Effector memory CD4-positive, alpha-beta T cell (primary cell): Measurements from ENCODE around the gene MZF1.
A peak's percentile ranks its signal among the peaks of the same experiment; 100 is the strongest.
"Not testable (repeated sequence)": the region's sequence is repeated elsewhere in the genome, so short reads cannot be mapped to it uniquely, and the experiment has no call there.

Experiments
- DNase-seq, 3 donors: peaks; one replicate each; pipeline ENCODE4 v3.0.0-alpha.2; 2020
- H3K27ac ChIP-seq: 2 replicates; pipeline ENCODE4 v1.7.0; 2013; ENCODE audit warnings: mild to moderate bottlenecking, low read length, moderate library complexity; ENCODE audit not compliant: insufficient read depth, poor library complexity, severe bottlenecking
- H3K27me3 ChIP-seq: replicated peaks from 2 replicates; pipeline ENCODE4 v1.7.0; 2013; ENCODE audit warnings: mild to moderate bottlenecking, low read length; ENCODE audit not compliant: insufficient read depth, control insufficient read depth, poor library complexity, severe bottlenecking
- H3K36me3 ChIP-seq: 2 replicates; pipeline ENCODE4 v1.7.0; 2013; ENCODE audit warnings: mild to moderate bottlenecking, low read length, moderate library complexity; ENCODE audit not compliant: control insufficient read depth, insufficient read depth
- H3K4me1 ChIP-seq: 2 replicates; pipeline ENCODE4 v1.7.0; 2013; ENCODE audit warnings: low read length, mild to moderate bottlenecking; ENCODE audit not compliant: control insufficient read depth, insufficient read depth, poor library complexity, severe bottlenecking
- H3K4me3 ChIP-seq: 2 replicates; pipeline ENCODE4 v1.7.0; 2013; ENCODE audit warnings: low read length, low read depth, mild to moderate bottlenecking; ENCODE audit not compliant: insufficient read depth, poor library complexity, severe bottlenecking
- H3K9me3 ChIP-seq: 2 replicates; pipeline ENCODE4 v1.7.0; 2013; ENCODE audit warnings: mild to moderate bottlenecking, low read length, moderate library complexity; ENCODE audit not compliant: control insufficient read depth

The MZF1 gene

DNA sequence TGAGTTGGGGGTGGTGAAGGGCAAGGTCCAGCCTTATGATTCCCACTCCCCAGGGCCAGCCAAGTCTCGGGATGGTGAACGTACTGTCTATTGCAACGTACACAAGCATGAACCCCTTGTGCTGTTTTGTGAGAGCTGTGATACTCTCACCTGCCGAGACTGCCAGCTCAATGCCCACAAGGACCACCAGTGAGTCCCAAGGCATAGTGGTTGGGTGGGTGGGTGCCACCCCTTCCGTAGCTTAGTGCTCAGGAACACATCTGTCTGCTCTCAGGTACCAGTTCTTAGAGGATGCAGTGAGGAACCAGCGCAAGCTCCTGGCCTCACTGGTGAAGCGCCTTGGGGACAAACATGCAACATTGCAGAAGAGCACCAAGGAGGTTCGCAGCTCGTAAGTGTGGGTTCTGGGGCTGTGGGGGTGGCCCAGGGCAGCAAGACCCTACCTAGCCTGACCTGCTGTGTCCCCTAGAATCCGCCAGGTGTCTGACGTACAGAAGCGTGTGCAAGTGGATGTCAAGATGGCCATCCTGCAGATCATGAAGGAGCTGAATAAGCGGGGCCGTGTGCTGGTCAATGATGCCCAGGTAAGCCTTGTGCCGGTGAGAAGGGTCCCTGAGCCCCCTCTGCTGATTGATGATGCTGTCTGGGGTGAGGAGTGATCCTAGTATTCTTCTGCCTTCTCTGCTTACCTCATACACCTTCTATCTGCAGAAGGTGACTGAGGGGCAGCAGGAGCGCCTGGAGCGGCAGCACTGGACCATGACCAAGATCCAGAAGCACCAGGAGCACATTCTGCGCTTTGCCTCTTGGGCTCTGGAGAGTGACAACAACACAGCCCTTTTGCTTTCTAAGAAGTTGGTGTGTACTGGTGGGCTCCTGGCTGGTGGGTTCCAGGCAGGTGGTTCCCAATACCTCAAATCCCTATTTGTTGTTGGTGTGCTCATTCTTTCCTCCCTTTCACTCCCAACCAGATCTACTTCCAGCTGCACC lies 25.5 kb downstream of the MZF1 start:
- peaks cover 24% of the 10 kb centered on the region for H3K4me1 ChIP-seq
- no peaks in the 10 kb centered on the region for H3K9me3 ChIP-seq
- no peak overlapping the region for H3K27ac ChIP-seq

DNA sequence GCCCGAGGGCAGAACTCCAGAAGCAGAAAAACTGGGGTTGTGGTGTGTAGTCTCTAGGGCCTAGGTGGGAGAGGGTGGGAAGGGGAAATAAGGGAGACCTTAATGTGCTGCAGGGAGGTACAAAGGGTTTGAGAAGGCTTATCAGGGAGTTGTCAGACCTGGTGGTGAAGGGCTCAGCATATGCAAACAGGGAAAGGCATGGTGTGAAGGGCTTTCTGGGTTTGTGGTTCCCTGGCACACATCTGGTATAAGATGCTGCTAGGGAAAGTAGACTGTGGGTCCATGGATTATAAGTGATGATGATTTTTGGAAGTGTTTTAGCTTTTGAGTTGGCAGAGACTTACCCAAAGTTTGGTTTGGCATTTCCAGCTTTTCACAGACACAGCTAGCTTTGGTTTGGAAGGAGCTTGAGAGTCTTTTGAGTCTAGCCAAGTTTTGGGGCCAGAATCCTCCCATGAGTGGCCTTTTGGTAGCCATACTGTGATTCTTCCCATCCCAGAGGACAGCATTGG lies 27.1 kb downstream of the MZF1 start:
- H3K27ac ChIP-seq = peak overlapping the region; percentile 65
- peak overlapping the region; percentile 66 for H3K4me3 ChIP-seq
- H3K27me3 ChIP-seq = no peaks in the 10 kb centered on the region
- no peaks in the 10 kb centered on the region for H3K9me3 ChIP-seq
- peaks cover 41% of the 10 kb centered on the region for H3K36me3 ChIP-seq
- peaks cover 24% of the 10 kb centered on the region for H3K4me1 ChIP-seq
- no peak for DNase-seq

More for the DNA sequence above, 25.5 kb downstream of the MZF1 start:
- no peak for DNase-seq
- H3K36me3 ChIP-seq = peaks cover 49% of the 10 kb centered on the region
- no peaks in the 10 kb centered on the region for H3K27me3 ChIP-seq
- H3K4me3 ChIP-seq = no peak overlapping the region

GRCh38 chr19:58545286-58546018 lies 27.7 kb downstream of the MZF1 start:
- Histone ChIP-seq H3K4me3 (peak overlapping the region; percentile 66), H3K27ac (peak overlapping the region; percentile 65), H3K27me3 (no peaks in the 10 kb centered on the region), H3K4me1 (peaks cover 24% of the 10 kb centered on the region), H3K36me3 (peaks cover 35% of the 10 kb centered on the region), H3K9me3 (no peaks in the 10 kb centered on the region)
- no peak for DNase-seq

GRCh38 chr19:58544591-58545285 lies 28.4 kb downstream of the MZF1 start:
- no peaks in the 10 kb centered on the region for H3K9me3 ChIP-seq
- peak; percentile 24 to 70 (median 68) for DNase-seq
- peaks cover 24% of the 10 kb centered on the region for H3K4me1 ChIP-seq
- peak overlapping the region; percentile 91 for H3K27ac ChIP-seq
- no peaks in the 10 kb centered on the region for H3K27me3 ChIP-seq
- H3K36me3 ChIP-seq = peaks cover 28% of the 10 kb centered on the region
- H3K4me3 ChIP-seq = peak overlapping the region; percentile 66

DNA sequence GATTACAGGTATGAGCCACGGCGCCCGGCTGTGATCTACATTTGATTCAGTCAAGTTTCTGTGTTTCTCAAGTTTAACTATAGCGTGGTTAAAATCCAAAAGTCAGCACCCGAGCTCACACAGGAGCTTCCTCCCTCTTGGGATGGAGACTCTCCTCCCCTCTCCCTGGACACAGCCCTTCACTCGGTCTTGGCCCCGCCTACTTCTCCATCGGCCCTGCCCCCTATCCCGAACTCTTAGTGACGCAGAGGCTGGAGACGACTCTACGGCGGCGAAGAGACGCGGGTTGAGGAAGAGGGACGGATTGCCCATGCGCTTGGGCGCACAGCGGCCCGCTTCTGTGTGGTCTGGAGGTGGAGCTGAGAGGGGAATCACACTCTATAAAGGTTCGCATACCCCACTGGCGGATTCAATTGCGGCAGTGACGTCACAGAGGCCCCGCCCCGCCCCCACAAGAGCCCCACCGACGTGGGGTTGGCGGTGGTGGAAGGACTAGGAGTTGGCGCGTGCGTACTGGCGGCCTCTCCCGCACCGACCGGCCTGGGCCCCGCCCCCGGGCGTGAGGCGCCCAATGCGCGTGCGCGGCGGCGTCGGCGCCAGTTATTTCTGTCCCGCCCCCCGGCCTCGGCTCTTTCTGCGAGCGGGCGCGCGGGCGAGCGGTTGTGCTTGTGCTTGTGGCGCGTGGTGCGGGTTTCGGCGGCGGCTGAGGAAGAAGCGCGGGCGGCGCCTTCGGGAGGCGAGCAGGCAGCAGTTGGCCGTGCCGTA lies 29.1 kb downstream of the MZF1 start, which contains the start of gene TRIM28:
Gene TRIM28, plus strand, starts transcription at position 239 of the 765 bp plus-strand sequence. CDS start 694 bp downstream, outside the sequence.
- Histone ChIP-seq H3K36me3 (peaks cover 21% of the 10 kb centered on the region), H3K27ac (peak within 1 kb of the TSS; percentile 91), H3K4me3 (peak within 1 kb of the TSS; percentile 66), H3K27me3 (no peaks in the 10 kb centered on the region), H3K9me3 (no peaks in the 10 kb centered on the region), H3K4me1 (peaks cover 24% of the 10 kb centered on the region)
- DNase-seq = peak; percentile 100

- H3K4me3 ChIP-seq, H3K27ac ChIP-seq, DNase-seq, H3K9me3 ChIP-seq, H3K27me3 ChIP-seq, H3K36me3 ChIP-seq: not testable (repeated sequence)
- peaks cover 31% of the 10 kb centered on the region for H3K4me1 ChIP-seq
Measured at GRCh38 chr19:58542641-58543372, 30.3 kb downstream of the MZF1 start.

DNA sequence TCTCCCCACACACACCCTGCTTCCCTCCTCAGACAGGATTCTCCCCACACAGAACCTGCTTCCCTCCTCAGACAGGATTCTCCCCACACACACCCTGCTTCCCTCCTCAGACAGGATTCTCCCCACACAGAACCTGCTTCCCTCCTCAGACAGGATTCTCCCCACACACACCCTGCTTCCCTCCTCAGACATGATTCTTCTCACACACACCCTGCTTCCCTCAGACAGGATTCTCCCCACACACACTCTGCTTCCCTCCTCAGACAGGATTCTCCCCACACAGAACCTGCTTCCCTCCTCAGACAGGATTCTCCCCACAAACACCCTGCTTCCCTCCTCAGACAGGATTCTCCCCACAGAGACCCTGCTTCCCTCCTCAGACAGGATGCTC lies 34.0 kb downstream of the MZF1 start:
- not testable (repeated sequence) for H3K4me1 ChIP-seq, H3K9me3 ChIP-seq, H3K27ac ChIP-seq, H3K4me3 ChIP-seq, DNase-seq, H3K27me3 ChIP-seq, H3K36me3 ChIP-seq

DNA sequence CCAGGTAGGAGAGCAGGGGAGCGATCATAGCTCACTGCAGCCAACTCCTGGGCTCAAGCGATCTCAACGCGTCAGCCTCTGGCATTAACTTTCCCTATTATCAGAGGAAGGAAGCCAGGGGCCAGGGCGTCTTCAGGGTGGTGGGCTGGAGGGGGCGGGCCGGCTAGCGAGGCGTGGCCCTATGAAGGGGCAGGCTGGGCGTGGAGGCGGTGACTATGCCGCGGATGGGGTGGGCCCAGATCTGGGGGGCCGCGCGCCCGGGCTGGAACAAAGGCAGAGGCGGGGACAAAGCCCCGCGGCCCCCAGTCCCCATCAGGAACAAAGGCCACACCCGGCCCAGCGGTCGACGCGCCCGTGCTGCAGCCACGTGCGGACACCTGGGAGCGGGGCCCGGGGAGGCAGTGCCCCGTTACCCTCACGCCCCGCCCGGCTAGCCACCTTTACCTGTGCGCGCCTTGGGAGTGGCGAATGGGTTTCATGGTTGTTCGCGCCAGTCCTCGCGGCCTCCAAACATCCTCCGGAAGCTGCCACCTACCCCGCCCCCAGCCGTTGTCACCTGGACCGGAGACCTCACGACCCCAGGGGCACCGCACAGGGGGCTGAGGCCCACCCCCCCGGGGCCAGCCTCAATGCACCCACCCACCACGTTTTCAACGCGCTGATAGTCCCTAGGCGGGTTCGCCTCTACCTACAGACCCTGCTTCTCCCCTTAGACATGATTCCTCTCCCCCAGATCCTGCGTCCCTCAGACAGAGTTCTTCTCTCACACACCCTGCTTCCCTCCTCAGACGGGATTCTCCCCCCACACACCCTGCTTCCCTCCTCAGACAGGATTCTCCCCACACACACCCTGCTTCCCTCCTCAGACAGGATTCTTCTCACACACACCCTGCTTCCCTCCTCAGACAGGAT lies 34.6 kb downstream of the MZF1 start:
- no peak for DNase-seq
- Histone ChIP-seq H3K4me3 (peak overlapping the region; percentile 57), H3K27ac (no peak overlapping the region), H3K4me1 (peaks cover 7% of the 10 kb centered on the region), H3K27me3 (no peaks in the 10 kb centered on the region), H3K36me3 (no peaks in the 10 kb centered on the region), H3K9me3 (no peaks in the 10 kb centered on the region)
